ENCODE results near the gene RNASEH2B.

GRCh38 chr13:51003642-51004041 lies 94.1 kb downstream of the RNASEH2B start:
- TF ChIP-seq POLR2AphosphoS5 (IDR thresholded peaks at IDR 0.05; ENCODE audit: low read depth, low read length) (no peak), POLR2A (IDR thresholded peaks at IDR 0.05; ENCODE audit: control extremely low read depth in 1 of 2, low read depth in 2 of 2, low read length in 2 of 2) (no peak), CTCF (IDR thresholded peaks at IDR 0.05; ENCODE audit: control extremely low read depth in 1 of 3, insufficient read depth in 1 of 3, low read depth in 1 of 3, low read length in 3 of 3) (no peak), SRF (IDR thresholded peaks at IDR 0.05; ENCODE audit: low read depth, low read length) (no peak), TCF12 (IDR thresholded peaks at IDR 0.05; ENCODE audit: low read depth, low read length) (no peak), HDAC6 (IDR thresholded peaks at IDR 0.05; ENCODE audit: low read depth, low read length) (no peak)
- TF ChIP-seq, protein P1, sequence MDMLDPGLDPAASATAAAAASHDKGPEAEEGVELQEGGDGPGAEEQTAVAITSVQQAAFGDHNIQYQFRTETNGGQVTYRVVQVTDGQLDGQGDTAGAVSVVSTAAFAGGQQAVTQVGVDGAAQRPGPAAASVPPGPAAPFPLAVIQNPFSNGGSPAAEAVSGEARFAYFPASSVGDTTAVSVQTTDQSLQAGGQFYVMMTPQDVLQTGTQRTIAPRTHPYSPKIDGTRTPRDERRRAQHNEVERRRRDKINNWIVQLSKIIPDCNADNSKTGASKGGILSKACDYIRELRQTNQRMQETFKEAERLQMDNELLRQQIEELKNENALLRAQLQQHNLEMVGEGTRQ (IDR thresholded peaks at IDR 0.05; ENCODE audit: low read length): no peak

Data from H1 (cell line).